Type B pancreatic cell (in vitro differentiated cells): ENCODE results near the gene CA5A. TPM values are rescaled to one million over a fixed set of nuclear protein-coding genes. Genes with fewer than 3 reads are reported as not detected.

Experiments used
- DNase-seq: peaks from one replicate; pipeline ENCODE4 v3.0.0; 2021; ENCODE audit warnings: mixed read lengths; ENCODE audit not compliant: unreplicated experiment; ENCODE audit errors: extremely low spot score
- H3K27ac Mint-ChIP-seq: 2 replicates; pipeline ENCODE4 v1.8.0; 2021; ENCODE audit warnings: mild to moderate bottlenecking, mixed read lengths
- H3K27me3 Mint-ChIP-seq: 2 replicates; pipeline ENCODE4 v1.8.0; 2021; ENCODE audit warnings: mixed read lengths
- H3K36me3 Mint-ChIP-seq: 2 replicates; pipeline ENCODE4 v1.8.0; 2021; ENCODE audit warnings: mixed read lengths
- H3K4me1 Mint-ChIP-seq: one replicate; pipeline ENCODE4 v1.8.0; 2021; ENCODE audit warnings: mixed read lengths; ENCODE audit not compliant: unreplicated experiment
- H3K4me3 Mint-ChIP-seq: 2 replicates; pipeline ENCODE4 v1.8.0; 2021; ENCODE audit warnings: mild to moderate bottlenecking, mixed read lengths
- H3K9me3 Mint-ChIP-seq: 2 replicates; pipeline ENCODE4 v1.8.0; 2021; ENCODE audit warnings: mixed read lengths
- total RNA-seq: library from RNA; stranded (reverse); gene quantifications from 2 replicates; pipeline ENCODE4 v1.2.1, GENCODE V29; 2021; ENCODE audit warnings: low replicate concordance
- TF ChIP-seq, protein P1 (sequence below): fragments of 200-600 bp; sonication (generic); conservative IDR thresholded peaks from 2 replicates; pipeline ENCODE4 v1.5.0; 2021; ENCODE audit warnings: antibody characterized with exemption, mild to moderate bottlenecking

CA5A gene
- total RNA-seq, 1 donor from 2014 or later: 0.70 TPM

GRCh38 chr16:87921236-87921773 is 15.0 kb downstream of the CA5A start:
- H3K9me3 Mint-ChIP-seq: no peaks in the 10 kb centered on the region

GRCh38 chr16:87919681-87919994 is 16.7 kb downstream of the CA5A start:
- no peak for DNase-seq
- H3K4me1 Mint-ChIP-seq: no peaks in the 10 kb centered on the region
- no peaks in the 10 kb centered on the region for H3K9me3 Mint-ChIP-seq
- H3K36me3 Mint-ChIP-seq: no peaks in the 10 kb centered on the region
- TF ChIP-seq, protein P1, sequence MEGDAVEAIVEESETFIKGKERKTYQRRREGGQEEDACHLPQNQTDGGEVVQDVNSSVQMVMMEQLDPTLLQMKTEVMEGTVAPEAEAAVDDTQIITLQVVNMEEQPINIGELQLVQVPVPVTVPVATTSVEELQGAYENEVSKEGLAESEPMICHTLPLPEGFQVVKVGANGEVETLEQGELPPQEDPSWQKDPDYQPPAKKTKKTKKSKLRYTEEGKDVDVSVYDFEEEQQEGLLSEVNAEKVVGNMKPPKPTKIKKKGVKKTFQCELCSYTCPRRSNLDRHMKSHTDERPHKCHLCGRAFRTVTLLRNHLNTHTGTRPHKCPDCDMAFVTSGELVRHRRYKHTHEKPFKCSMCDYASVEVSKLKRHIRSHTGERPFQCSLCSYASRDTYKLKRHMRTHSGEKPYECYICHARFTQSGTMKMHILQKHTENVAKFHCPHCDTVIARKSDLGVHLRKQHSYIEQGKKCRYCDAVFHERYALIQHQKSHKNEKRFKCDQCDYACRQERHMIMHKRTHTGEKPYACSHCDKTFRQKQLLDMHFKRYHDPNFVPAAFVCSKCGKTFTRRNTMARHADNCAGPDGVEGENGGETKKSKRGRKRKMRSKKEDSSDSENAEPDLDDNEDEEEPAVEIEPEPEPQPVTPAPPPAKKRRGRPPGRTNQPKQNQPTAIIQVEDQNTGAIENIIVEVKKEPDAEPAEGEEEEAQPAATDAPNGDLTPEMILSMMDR: no peak
- no peak overlapping the region for H3K4me3 Mint-ChIP-seq
- no peak overlapping the region for H3K27ac Mint-ChIP-seq
- H3K27me3 Mint-ChIP-seq: peaks cover 3% of the 10 kb centered on the region

More at GRCh38 chr16:87921236-87921773, 15.0 kb downstream of the CA5A start:
- no peaks in the 10 kb centered on the region for H3K36me3 Mint-ChIP-seq
- peaks cover 2% of the 10 kb centered on the region for H3K4me1 Mint-ChIP-seq
- TF ChIP-seq, protein P1: no peak
- peaks cover 3% of the 10 kb centered on the region for H3K27me3 Mint-ChIP-seq
- H3K27ac Mint-ChIP-seq: no peak overlapping the region
- DNase-seq: no peak
- no peak overlapping the region for H3K4me3 Mint-ChIP-seq

DNA sequence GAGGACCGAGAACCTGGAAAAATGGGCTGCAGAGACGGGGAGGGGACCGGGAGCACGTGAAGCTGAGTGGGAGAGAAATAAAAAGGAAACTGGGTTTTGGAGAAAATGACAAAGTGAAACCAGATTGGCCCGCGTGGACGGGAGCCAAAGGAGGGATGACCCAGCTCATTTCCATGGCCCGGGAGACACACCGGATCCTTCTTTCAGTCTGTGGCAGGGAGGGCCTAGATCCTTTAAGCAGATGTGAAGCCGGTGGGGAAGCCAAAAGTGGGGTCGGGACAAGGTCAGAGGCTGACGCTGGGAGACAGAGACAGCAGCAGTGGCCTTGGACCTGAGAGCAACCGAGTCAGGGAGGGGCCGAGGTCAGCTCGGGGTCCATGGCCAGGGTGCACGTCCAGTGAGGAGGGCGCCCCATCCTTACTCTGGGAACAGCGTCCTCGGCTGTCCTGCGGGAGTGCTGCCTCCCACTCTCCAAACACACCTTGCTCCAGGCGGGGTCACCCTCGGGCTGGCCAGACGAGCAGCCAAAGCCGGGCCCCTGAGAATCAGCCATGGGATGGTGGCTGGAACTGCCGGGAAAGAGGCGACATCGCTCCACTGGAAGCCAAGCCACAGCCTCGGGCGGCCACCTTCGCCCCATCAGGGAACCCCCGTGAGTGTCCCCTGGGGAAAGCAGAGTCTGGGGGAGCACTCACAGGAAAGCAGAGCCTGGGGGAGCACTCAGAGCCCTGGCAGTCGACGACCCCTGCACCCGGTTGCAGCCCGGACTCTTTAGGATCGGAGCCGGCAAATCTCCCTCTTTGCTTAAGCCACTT is 17.3 kb downstream of the CA5A start:
- Mint-ChIP-seq H3K27me3 (peaks cover 3% of the 10 kb centered on the region), H3K4me3 (no peak overlapping the region), H3K27ac (no peak overlapping the region), H3K9me3 (no peaks in the 10 kb centered on the region), H3K4me1 (no peaks in the 10 kb centered on the region), H3K36me3 (no peaks in the 10 kb centered on the region)
- DNase-seq: no peak
- TF ChIP-seq, protein P1: no peak

DNA sequence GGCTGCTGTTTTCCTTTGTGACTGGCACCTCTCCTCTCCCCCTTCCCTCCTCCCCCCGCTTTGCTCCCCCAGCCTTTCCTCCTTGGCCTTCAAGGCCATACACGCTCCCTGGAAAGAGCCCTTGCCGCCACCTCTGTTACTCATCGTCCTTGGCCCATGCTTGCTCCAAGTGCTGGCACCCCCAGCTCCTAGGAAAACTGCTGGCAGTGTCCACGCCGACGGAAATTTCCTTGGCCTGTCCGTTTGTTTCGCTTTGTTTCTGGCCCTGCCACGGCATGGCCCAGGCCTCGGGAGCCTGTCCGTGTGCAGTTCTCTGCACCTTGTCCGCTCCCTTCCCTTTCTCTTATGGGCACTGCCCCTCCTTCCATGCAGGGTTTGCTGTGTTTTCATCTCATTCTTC is 18.0 kb downstream of the CA5A start:
- TF ChIP-seq, protein P1: no peak
- no peaks in the 10 kb centered on the region for H3K36me3 Mint-ChIP-seq
- peaks cover 3% of the 10 kb centered on the region for H3K27me3 Mint-ChIP-seq
- no peak for DNase-seq
- H3K4me1 Mint-ChIP-seq: no peaks in the 10 kb centered on the region
- H3K4me3 Mint-ChIP-seq: no peak overlapping the region
- H3K9me3 Mint-ChIP-seq: no peaks in the 10 kb centered on the region
- no peak overlapping the region for H3K27ac Mint-ChIP-seq

GRCh38 chr16:87917503-87917902 is 18.8 kb downstream of the CA5A start:
- no peak overlapping the region for H3K27ac Mint-ChIP-seq
- H3K4me1 Mint-ChIP-seq: no peaks in the 10 kb centered on the region
- H3K9me3 Mint-ChIP-seq: no peaks in the 10 kb centered on the region
- TF ChIP-seq, protein P1: no peak
- H3K4me3 Mint-ChIP-seq: no peak overlapping the region
- H3K36me3 Mint-ChIP-seq: no peaks in the 10 kb centered on the region
- H3K27me3 Mint-ChIP-seq: peaks cover 5% of the 10 kb centered on the region
- no peak for DNase-seq
